ENCODE results near the gene CTSE.
"Not testable (repeated sequence)": the region's sequence is repeated elsewhere in the genome, so short reads cannot be mapped to it uniquely, and the experiment has no call there.

Gene CTSE

DNA sequence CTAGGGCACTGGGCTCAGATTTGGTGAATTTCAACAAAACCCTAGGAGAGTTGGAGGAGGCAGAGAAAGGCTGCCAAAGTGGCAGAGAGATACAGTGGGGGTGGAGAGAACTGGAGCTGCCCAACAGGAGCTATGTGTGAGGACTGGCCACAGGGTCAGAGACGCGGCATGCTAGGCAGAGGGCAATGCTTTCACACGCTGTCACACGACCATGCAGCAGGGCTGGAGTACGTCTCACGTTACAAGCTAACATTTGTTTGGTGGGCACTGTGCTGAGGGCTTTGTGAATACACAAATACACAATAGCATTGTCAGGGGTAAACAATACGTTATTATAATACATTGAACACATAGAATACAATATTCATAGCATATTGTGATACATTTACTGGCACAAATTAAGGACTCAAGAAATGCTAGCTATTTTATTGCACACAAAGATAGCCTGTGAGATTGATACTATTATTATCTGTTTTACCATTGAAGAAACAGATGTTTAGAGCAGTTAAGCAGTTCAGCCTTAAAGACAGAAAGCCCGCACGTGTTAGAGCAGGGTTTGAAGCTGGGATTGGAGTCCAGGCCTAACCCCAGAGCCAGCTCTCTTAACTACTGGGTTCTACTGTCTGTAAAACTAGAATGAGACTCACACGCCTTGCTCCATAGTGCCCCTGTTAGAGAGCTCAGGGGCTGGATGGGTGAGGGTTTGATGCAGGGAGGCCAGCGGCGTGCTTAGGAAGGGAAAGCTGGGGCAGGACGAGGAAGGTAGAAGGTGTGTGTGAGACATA is 25.0 kb downstream of the CTSE start:
- DNase-seq (ENCODE audit: low read depth) = no peak
- no peak overlapping the region for H3K4me3 ChIP-seq (ENCODE audit: low read depth, low read length)
- TF ChIP-seq, protein P1, sequence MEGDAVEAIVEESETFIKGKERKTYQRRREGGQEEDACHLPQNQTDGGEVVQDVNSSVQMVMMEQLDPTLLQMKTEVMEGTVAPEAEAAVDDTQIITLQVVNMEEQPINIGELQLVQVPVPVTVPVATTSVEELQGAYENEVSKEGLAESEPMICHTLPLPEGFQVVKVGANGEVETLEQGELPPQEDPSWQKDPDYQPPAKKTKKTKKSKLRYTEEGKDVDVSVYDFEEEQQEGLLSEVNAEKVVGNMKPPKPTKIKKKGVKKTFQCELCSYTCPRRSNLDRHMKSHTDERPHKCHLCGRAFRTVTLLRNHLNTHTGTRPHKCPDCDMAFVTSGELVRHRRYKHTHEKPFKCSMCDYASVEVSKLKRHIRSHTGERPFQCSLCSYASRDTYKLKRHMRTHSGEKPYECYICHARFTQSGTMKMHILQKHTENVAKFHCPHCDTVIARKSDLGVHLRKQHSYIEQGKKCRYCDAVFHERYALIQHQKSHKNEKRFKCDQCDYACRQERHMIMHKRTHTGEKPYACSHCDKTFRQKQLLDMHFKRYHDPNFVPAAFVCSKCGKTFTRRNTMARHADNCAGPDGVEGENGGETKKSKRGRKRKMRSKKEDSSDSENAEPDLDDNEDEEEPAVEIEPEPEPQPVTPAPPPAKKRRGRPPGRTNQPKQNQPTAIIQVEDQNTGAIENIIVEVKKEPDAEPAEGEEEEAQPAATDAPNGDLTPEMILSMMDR (IDR thresholded peaks at IDR 0.05; ENCODE audit: low read depth, low read length, missing control alignments) = no peak
- in situ Hi-C loops (cut with HindIII; ENCODE audit: low sequenced_read_pairs) = loop anchor here (25.0 kb wide), 1 partner anchor 114 kb away; the partner anchor contains the start of gene AVPR1B

DNA sequence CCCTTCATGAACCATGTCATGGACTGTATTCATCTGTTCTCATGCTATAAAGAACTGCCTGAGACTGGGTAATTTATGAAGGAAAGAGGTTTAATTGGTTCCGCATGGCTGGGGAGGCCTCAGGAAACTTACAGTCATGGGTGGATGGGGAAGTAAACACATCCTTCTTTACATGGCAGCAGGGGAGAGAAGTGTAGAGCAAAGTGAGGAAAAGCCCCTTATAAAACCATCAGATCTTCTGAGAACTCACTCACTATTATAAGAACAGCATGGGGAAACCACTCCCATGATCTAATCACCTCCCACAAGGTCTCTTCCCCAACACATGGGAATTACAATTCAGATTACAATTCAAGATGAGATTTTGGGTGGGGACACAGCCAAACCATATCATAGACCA is 27.1 kb downstream of the CTSE start:
- not testable (repeated sequence) for H3K4me3 ChIP-seq (ENCODE audit: low read depth, low read length); DNase-seq (ENCODE audit: low read depth)
- in situ Hi-C loops (cut with HindIII; ENCODE audit: low sequenced_read_pairs) = loop anchor here (25.0 kb wide), 1 partner anchor 116 kb away; the partner anchor contains the start of gene AVPR1B

- TF ChIP-seq, protein P1 (IDR thresholded peaks at IDR 0.05; ENCODE audit: low read depth, low read length, missing control alignments) = no peak
- DNase-seq (ENCODE audit: low read depth) = no peak
- in situ Hi-C loops (cut with HindIII; ENCODE audit: low sequenced_read_pairs) = loop anchor here (25.0 kb wide), 1 partner anchor 118 kb away; the partner anchor contains the start of gene AVPR1B
- H3K4me3 ChIP-seq (ENCODE audit: low read depth, low read length) = no peak overlapping the region
Measured at GRCh38 chr1:205994346-205994745, 29.3 kb downstream of the CTSE start.

DNA sequence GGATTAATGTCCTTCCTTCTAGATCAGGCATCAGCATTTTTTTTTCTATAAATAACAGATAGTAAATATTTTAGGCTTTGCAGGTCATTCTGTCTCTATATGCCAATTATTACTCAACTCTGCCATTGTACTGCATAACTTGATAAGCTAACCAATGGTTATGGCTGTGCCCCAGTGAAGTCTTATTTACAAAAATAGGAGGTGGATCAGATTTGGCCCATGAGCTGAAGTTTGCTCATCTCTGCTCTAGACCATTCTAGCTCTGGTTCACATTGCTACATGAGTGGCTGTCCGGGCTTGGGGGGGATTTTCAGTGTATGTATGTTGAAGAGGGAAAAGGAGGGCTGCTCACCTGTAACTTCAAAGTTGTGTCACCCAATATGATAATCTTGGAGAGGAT is 30.6 kb downstream of the CTSE start:
- in situ Hi-C loops (cut with HindIII; ENCODE audit: low sequenced_read_pairs) = loop anchor here (25.0 kb wide), 1 partner anchor 119 kb away; the partner anchor contains the start of gene AVPR1B
- no peak for DNase-seq (ENCODE audit: low read depth)
- no peak overlapping the region for H3K4me3 ChIP-seq (ENCODE audit: low read depth, low read length)
- TF ChIP-seq, protein P1 (IDR thresholded peaks at IDR 0.05; ENCODE audit: low read depth, low read length, missing control alignments) = no peak

- TF ChIP-seq, protein P1 (IDR thresholded peaks at IDR 0.05; ENCODE audit: low read depth, low read length, missing control alignments) = no peak
- no peak overlapping the region for H3K4me3 ChIP-seq (ENCODE audit: low read depth, low read length)
- DNase-seq (ENCODE audit: low read depth) = no peak
- in situ Hi-C loops (cut with HindIII; ENCODE audit: low sequenced_read_pairs) = loop anchor here (25.0 kb wide), 1 partner anchor 120 kb away; the partner anchor contains the start of gene AVPR1B
Measured at GRCh38 chr1:205992218-205992882, 31.3 kb downstream of the CTSE start.

GRCh38 chr1:205991237-205991636 is 32.5 kb downstream of the CTSE start:
- H3K4me3 ChIP-seq (ENCODE audit: low read depth, low read length) = no peak overlapping the region
- TF ChIP-seq, protein P1 (IDR thresholded peaks at IDR 0.05; ENCODE audit: low read depth, low read length, missing control alignments) = no peak
- DNase-seq (ENCODE audit: low read depth) = peak; percentile 28
- in situ Hi-C loops (cut with HindIII; ENCODE audit: low sequenced_read_pairs) = loop anchor here (25.0 kb wide), 1 partner anchor 121 kb away; the partner anchor contains the start of gene AVPR1B

All from astrocyte of the cerebellum (primary cell).